Uterus (tissue), 4 donors: Measurements from ENCODE around the gene ZNF273. TPM values are rescaled to one million over a fixed set of nuclear protein-coding genes. Genes with fewer than 3 reads are reported as not detected.
A peak's percentile ranks its signal among the peaks of the same experiment; 100 is the strongest.

ENCODE experiments used
- DNase-seq, 2 donors: peaks; one replicate each; pipeline ENCODE4 v3.0.0-alpha.2; 2019 to 2020
- H3K27ac ChIP-seq, 2 donors: fragments of 200-600 bp; sonication (generic); 1 replicate in 1 of 2; 2 replicates in 1 of 2; pipeline ENCODE4 v1.5.1; 2016 to 2018
- H3K27me3 ChIP-seq, 2 donors: fragments of 200-600 bp; sonication (generic); one replicate each; pipeline ENCODE4 v1.5.1; 2018 to 2019; ENCODE audit warnings: control low read depth in 1 of 2
- H3K36me3 ChIP-seq, 2 donors: fragments of 200-600 bp; sonication (generic); one replicate each; pipeline ENCODE4 v1.5.1; 2019; ENCODE audit warnings: control low read depth in 1 of 2
- H3K4me1 ChIP-seq, 2 donors: fragments of 200-600 bp; sonication (generic); one replicate each; pipeline ENCODE4 v1.5.1; 2018 to 2019; ENCODE audit warnings: control low read depth in 1 of 2
- H3K4me3 ChIP-seq, 2 donors: fragments of 200-600 bp; sonication (generic); 1 replicate in 1 of 2; 2 replicates in 1 of 2; pipeline ENCODE4 v1.5.1; 2018 to 2019; ENCODE audit warnings: mild to moderate bottlenecking in 1 of 2
- H3K9me3 ChIP-seq, 2 donors: fragments of 200-600 bp; sonication (generic); one replicate each; pipeline ENCODE4 v1.5.1; 2019; ENCODE audit warnings: control low read depth in 1 of 2
- POLR2A ChIP-seq, 2 donors: fragments of 450-650 bp; IDR thresholded peaks; one replicate each; pipeline ENCODE4 v1.6.1; 2016; ENCODE audit warnings: antibody characterized with exemption in 2 of 2, mild to moderate bottlenecking in 1 of 2, moderate library complexity in 1 of 2
- intact Hi-C: fragments of 100-400 bp; cut with DNase I; formaldehyde crosslinking; loops from one replicate; pipeline ENCODE4 v1.15.1; 2023; ENCODE audit warnings: low total_unique reads
- total RNA-seq, 4 donors: library from RNA; depleted of rRNA in 3 of 4; stranded (reverse); fragments of >200 nt in 3 of 4; gene quantifications; one replicate each; pipeline versions ENCODE4 v1.1.0 to v1.2.4, GENCODE V29; 2014 to 2023
- TF ChIP-seq, protein P1 (sequence below), 4 experiments: fragments of 200-600 bp in 2 of 4; fragments of 450-650 bp in 2 of 4; sonication (generic) in 2 of 4; IDR thresholded peaks; one replicate each; pipeline ENCODE4 v1.5.1; 2016 to 2019; ENCODE audit warnings: antibody characterized with exemption in 4 of 4, mild to moderate bottlenecking in 2 of 4, moderate library complexity in 1 of 4
- donor health status: DM: yes; HTN: yes; CAD: no.

The ZNF273 gene
- total RNA-seq, 4 donors from 2014 or later, result 1.5 to 21.8 (median 8.0) TPM

DNA sequence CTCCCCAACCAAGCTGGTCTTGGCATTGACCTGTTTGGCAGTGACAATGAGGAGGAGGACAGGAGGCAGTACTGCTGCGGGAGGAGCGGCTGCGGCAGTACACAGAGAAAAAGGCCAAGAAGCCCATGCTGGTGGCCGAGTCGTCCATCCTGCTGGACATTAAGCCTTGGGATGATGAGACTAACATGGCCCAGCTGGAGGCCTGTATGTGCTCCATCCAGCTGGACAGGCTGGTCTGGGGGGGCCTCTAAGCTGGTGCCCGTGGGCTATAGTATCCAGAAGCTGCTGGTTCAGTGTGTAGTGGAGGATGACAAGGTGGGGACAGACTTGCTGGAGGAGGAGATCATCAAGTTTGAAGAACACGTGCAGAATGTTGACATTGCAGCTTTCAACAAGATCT is 39.1 kb upstream of the ZNF273 start:
- Histone ChIP-seq H3K36me3 (no peaks in the 10 kb centered on the region), H3K9me3 (no peaks in the 10 kb centered on the region), H3K27ac (no peak overlapping the region), H3K4me1 (no peaks in the 10 kb centered on the region), H3K4me3 (no peak overlapping the region), H3K27me3 (no peaks in the 10 kb centered on the region)
- intact Hi-C loops, result no loop called here
- no peak for DNase-seq
- TF ChIP-seq, protein P1, sequence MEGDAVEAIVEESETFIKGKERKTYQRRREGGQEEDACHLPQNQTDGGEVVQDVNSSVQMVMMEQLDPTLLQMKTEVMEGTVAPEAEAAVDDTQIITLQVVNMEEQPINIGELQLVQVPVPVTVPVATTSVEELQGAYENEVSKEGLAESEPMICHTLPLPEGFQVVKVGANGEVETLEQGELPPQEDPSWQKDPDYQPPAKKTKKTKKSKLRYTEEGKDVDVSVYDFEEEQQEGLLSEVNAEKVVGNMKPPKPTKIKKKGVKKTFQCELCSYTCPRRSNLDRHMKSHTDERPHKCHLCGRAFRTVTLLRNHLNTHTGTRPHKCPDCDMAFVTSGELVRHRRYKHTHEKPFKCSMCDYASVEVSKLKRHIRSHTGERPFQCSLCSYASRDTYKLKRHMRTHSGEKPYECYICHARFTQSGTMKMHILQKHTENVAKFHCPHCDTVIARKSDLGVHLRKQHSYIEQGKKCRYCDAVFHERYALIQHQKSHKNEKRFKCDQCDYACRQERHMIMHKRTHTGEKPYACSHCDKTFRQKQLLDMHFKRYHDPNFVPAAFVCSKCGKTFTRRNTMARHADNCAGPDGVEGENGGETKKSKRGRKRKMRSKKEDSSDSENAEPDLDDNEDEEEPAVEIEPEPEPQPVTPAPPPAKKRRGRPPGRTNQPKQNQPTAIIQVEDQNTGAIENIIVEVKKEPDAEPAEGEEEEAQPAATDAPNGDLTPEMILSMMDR (IDR thresholded peaks at IDR 0.05), result no peak
- TF ChIP-seq POLR2A (IDR thresholded peaks at IDR 0.05), result no peak

DNA sequence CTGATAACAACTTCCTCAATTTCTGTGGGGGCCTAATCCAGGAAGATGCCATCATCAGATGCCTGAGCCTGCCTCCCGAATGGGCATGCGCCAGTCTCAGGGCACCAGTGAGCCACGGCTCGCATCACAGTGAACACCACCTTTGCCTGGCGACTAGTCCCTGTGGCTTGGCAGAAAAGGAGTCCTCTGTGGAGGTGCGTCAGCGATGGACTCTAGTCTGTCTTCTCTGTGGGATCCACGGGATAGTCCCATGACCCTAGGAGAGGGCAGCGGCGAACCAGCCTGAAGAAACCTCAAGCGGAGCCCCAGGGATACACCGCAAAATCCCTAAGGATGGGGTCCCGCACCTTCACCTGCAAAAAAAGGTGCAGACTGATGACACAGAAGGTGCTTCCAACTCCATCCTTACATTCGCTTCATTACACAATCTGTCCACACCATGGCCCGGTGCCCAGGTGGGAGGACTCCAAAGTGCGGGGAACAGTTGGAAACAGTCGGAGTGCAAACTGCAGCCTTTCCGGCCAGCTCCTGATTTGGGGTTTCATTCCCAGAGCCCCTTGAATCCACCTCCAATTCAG is 35.1 kb upstream of the ZNF273 start:
- H3K4me3 ChIP-seq, result no peak overlapping the region
- H3K9me3 ChIP-seq, result no peaks in the 10 kb centered on the region
- no peak overlapping the region for H3K27ac ChIP-seq
- no peaks in the 10 kb centered on the region for H3K27me3 ChIP-seq
- intact Hi-C loops, result no loop called here
- no peaks in the 10 kb centered on the region for H3K36me3 ChIP-seq
- no peaks in the 10 kb centered on the region for H3K4me1 ChIP-seq
- TF ChIP-seq, protein P1 (IDR thresholded peaks at IDR 0.05), result no peak
- TF ChIP-seq POLR2A (IDR thresholded peaks at IDR 0.05), result no peak
- peak in 1 of 2 donors; percentile 1 for DNase-seq

DNA sequence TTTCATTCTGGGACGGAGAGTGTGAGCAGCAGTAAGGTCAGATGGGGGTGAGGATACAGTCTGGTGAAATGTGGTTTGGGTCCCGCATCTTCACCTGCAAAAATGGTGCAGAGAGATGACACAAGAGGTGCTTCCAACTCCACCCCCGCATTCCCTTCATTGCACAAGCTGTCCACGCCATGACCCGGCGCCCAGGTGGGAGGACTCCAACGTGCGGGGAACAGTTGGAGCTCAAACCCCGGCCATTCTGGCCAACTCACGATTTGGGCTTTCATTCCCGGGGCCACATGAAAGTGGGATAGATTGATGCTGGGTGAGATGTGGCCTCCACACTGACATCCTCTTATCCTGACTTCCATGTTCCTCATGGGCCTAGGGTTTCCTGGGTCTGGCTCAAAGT is 34.6 kb upstream of the ZNF273 start:
- no peak for DNase-seq
- TF ChIP-seq POLR2A (IDR thresholded peaks at IDR 0.05), result no peak
- TF ChIP-seq, protein P1 (IDR thresholded peaks at IDR 0.05), result no peak
- no peaks in the 10 kb centered on the region for H3K4me1 ChIP-seq
- H3K27ac ChIP-seq, result no peak overlapping the region
- H3K4me3 ChIP-seq, result no peak overlapping the region
- no peaks in the 10 kb centered on the region for H3K27me3 ChIP-seq
- intact Hi-C loops, result no loop called here
- no peaks in the 10 kb centered on the region for H3K9me3 ChIP-seq
- no peaks in the 10 kb centered on the region for H3K36me3 ChIP-seq

DNA sequence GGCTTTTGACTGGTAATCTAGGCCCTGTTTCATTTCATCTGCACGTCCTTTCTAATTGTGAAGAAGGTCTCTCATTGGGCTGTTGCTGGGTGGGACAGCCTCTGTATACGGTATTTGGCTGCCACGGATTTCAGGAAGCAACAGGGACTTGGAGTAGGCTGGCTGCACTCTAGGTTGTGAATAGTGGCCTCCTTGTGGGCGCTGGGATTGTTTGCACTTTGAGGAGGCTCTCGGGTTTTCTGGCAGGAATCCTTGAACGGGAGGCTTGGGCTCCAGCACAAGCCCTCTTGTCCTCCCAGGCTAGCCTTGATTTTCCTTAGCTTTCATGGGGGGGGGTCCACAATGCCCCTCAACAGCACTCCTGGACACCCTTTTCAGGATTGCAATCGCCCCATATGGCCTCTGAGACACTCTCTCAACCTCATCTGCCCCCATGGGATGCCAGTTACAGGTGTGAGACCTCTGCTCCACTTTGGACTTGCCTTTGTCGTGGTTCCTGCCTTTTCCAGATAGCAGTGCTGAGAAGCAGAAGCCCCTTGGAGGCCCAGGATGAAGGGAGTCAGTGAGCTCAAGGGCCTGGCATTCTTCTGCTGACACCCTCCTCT is 33.9 kb upstream of the ZNF273 start:
- DNase-seq, result no peak
- no peak overlapping the region for H3K4me3 ChIP-seq
- no peaks in the 10 kb centered on the region for H3K36me3 ChIP-seq
- H3K27ac ChIP-seq, result no peak overlapping the region
- intact Hi-C loops, result no loop called here
- no peaks in the 10 kb centered on the region for H3K9me3 ChIP-seq
- H3K4me1 ChIP-seq, result no peaks in the 10 kb centered on the region
- TF ChIP-seq, protein P1 (IDR thresholded peaks at IDR 0.05), result no peak
- TF ChIP-seq POLR2A (IDR thresholded peaks at IDR 0.05), result no peak
- no peaks in the 10 kb centered on the region for H3K27me3 ChIP-seq

DNA sequence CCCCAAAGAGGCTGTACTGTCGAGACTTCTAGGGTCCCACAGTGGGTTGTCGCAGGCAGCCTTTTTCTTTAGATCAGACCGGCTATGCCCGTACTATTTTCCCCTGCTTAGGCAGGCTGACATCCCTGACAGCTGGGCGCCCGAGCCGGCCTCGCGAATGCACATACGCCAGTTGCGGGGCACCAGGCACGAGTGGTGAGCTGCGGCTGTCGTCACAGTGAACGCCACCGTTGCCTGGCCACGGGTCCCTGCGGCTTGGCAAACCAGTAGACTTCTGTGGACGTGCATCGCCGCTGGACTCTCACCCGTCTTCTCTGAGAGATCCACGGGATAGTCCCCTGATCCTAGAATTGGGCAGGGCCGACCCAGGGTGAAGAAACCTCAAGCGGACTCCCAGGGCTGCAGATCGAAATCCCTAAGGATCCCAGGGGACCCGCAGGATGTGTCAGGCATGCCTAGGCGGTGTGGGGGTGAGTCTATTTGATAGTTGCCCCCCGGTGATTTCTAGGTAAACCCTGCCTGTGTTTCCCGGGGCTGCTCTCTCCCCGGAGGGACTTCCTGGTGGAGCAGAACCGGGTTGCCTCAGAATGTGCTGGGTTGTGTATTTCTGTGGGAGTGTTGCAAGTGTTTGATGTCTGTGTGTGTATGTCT is 33.0 kb upstream of the ZNF273 start:
- TF ChIP-seq, protein P1 (IDR thresholded peaks at IDR 0.05), result no peak
- no peak for TF ChIP-seq POLR2A (IDR thresholded peaks at IDR 0.05)
- intact Hi-C loops, result no loop called here
- Histone ChIP-seq H3K27ac (no peak overlapping the region), H3K9me3 (no peaks in the 10 kb centered on the region), H3K27me3 (no peaks in the 10 kb centered on the region), H3K4me3 (no peak overlapping the region), H3K4me1 (no peaks in the 10 kb centered on the region), H3K36me3 (no peaks in the 10 kb centered on the region)
- DNase-seq, result no peak
